ENCODE data around the gene SFRP5. TPM values are rescaled to one million over a fixed set of nuclear protein-coding genes. Genes with fewer than 3 reads are reported as not detected.

The SFRP5 gene
- not detected in 2 replicates for total RNA-seq

GRCh38 chr10:97771913-97772823 is at the start of gene SFRP5:
Gene SFRP5, minus strand, starts transcription at chr10:97771999. Its CDS starts 166 bp downstream, at chr10:97771833.

GRCh38 chr10:97736902-97737769 is 34.7 kb downstream of the SFRP5 start, which contains the start of gene ZFYVE27:
Gene ZFYVE27, plus strand, starts transcription at chr10:97737128. Its CDS starts 1,350 bp downstream, at chr10:97738478.

Other genes starting within 250 kb of the SFRP5 start
- gene ANKRD2, start 199.2 kb downstream of the SFRP5 start, total RNA-seq = 0.16 and 4.9 TPM in 2 replicates
- 0.34 and 1.4 TPM in 2 replicates for gene HOGA1, start 187.6 kb downstream of the SFRP5 start, total RNA-seq
- not detected in 2 replicates for gene C10orf62, start 182.3 kb downstream of the SFRP5 start, total RNA-seq
- 3.2 and 5.2 TPM in 2 replicates for gene MORN4, start 138.5 kb downstream of the SFRP5 start, total RNA-seq
- 9.8 and 14.0 TPM in 2 replicates for gene PI4K2A, start 131.3 kb downstream of the SFRP5 start, total RNA-seq
- 21.0 and 34.7 TPM in 2 replicates for gene AVPI1, start 84.8 kb downstream of the SFRP5 start, total RNA-seq
- 9.5 and 14.8 TPM in 2 replicates for gene MARVELD1, start 58.3 kb downstream of the SFRP5 start, total RNA-seq
- gene ZFYVE27, start 34.9 kb downstream of the SFRP5 start, total RNA-seq = 14.3 and 15.0 TPM in 2 replicates
- not detected in 2 replicates for gene GOLGA7B, start 77.8 kb upstream of the SFRP5 start, total RNA-seq

All from bronchial smooth muscle cell (primary cell).